Kidney glomerular epithelial cell (primary cell): Measurements from ENCODE around the gene KCNH6.

Experiments used
- DNase-seq: peaks from one replicate; lab custom pipeline; 2025; lab: John Stamatoyannopoulos, UW

Gene KCNH6

GRCh38 chr17:63557416-63557815 lies 34.3 kb downstream of the KCNH6 start:
- no peak for DNase-seq

- no peak for DNase-seq
Observed at GRCh38 chr17:63558441-63558840, 35.3 kb downstream of the KCNH6 start.

GRCh38 chr17:63561819-63562218 lies 38.7 kb downstream of the KCNH6 start:
- no peak for DNase-seq

GRCh38 chr17:63563339-63563738 lies 40.2 kb downstream of the KCNH6 start:
- no peak for DNase-seq

GRCh38 chr17:63564562-63564961 lies 41.4 kb downstream of the KCNH6 start:
- DNase-seq: no peak

- DNase-seq: no peak
Observed at GRCh38 chr17:63567229-63567628, 44.1 kb downstream of the KCNH6 start.

- no peak for DNase-seq
Observed at GRCh38 chr17:63568563-63568962, 45.4 kb downstream of the KCNH6 start.

GRCh38 chr17:63571632-63572310 lies 48.6 kb downstream of the KCNH6 start:
- peak; percentile 37 for DNase-seq

GRCh38 chr17:63573634-63574033 lies 50.5 kb downstream of the KCNH6 start:
- no peak for DNase-seq

GRCh38 chr17:63578027-63578768 lies 55.0 kb downstream of the KCNH6 start:
- DNase-seq: no peak

- no peak for DNase-seq
Observed at GRCh38 chr17:63578769-63579111, 55.6 kb downstream of the KCNH6 start.

GRCh38 chr17:63579633-63580032 lies 56.5 kb downstream of the KCNH6 start:
- DNase-seq: no peak

- no peak for DNase-seq
Observed at GRCh38 chr17:63587770-63588169, 64.6 kb downstream of the KCNH6 start.

- no peak for DNase-seq
Observed at GRCh38 chr17:63588797-63589196, 65.6 kb downstream of the KCNH6 start.

- DNase-seq: no peak
Observed at GRCh38 chr17:63589646-63590045, 66.5 kb downstream of the KCNH6 start.

- DNase-seq: no peak
Observed at GRCh38 chr17:63592797-63593196, 69.6 kb downstream of the KCNH6 start.

GRCh38 chr17:63595132-63595531 lies 72.0 kb downstream of the KCNH6 start:
- DNase-seq: no peak
